Sigmoid colon (tissue), 7 donors: ENCODE data around the gene HEATR5A. TPM values are rescaled to one million over a fixed set of nuclear protein-coding genes. Genes with fewer than 3 reads are reported as not detected.

Source experiments
- DNase-seq: peaks from one replicate; pipeline ENCODE4 v3.0.0-alpha.2; 2019
- H3K27ac ChIP-seq, 4 donors: fragments of 200-600 bp; sonication (generic); one replicate each; pipeline ENCODE4 v1.5.1; 2016 to 2019; ENCODE audit warnings: mild to moderate bottlenecking in 1 of 4
- H3K27me3 ChIP-seq, 3 donors: fragments of 200-600 bp; sonication (generic); one replicate each; pipeline ENCODE4 v1.5.1; 2019; ENCODE audit warnings: mild to moderate bottlenecking in 1 of 3
- H3K36me3 ChIP-seq, 4 donors: fragments of 200-600 bp; sonication (generic); one replicate each; pipeline ENCODE4 v1.5.1; 2016 to 2019
- H3K4me1 ChIP-seq, 4 donors: fragments of 200-600 bp; sonication (generic); one replicate each; pipeline ENCODE4 v1.5.1; 2017 to 2019
- H3K4me3 ChIP-seq, 4 donors: fragments of 200-600 bp; sonication (generic); one replicate each; pipeline ENCODE4 v1.5.1; 2017 to 2019; ENCODE audit warnings: mild to moderate bottlenecking in 2 of 4, moderate library complexity in 1 of 4
- H3K9me3 ChIP-seq, 4 donors: fragments of 200-600 bp in 3 of 4; sonication (generic) in 3 of 4; one replicate each; pipeline versions ENCODE4 v1.5.1 to v1.6.1; 2013 to 2019
- CTCF ChIP-seq, 4 experiments: fragments of 450-650 bp in 3 of 4; fragments of 200-600 bp in 1 of 4; IDR thresholded peaks; one replicate each; pipeline ENCODE4 v1.5.1; 2016 to 2019; ENCODE audit warnings: antibody characterized with exemption in 4 of 4, mild to moderate bottlenecking in 3 of 4, moderate library complexity in 2 of 4
- EP300 ChIP-seq, 4 donors: sonication (generic); formaldehyde crosslinking; IDR thresholded peaks; one replicate each; pipeline ENCODE4 v1.6.1; 2017; ENCODE audit warnings: antibody characterized with exemption in 4 of 4
- POLR2A ChIP-seq, 2 donors: fragments of 450-650 bp; IDR thresholded peaks; one replicate each; pipeline ENCODE4 v1.6.1; 2016; ENCODE audit warnings: antibody characterized with exemption in 2 of 2, mild to moderate bottlenecking in 2 of 2, moderate library complexity in 2 of 2
- POLR2AphosphoS5 ChIP-seq, 4 donors: sonication (generic); formaldehyde crosslinking; IDR thresholded peaks; one replicate each; pipeline ENCODE4 v1.6.1; 2017; ENCODE audit warnings: antibody characterized with exemption in 4 of 4
- WGBS, 2 donors: extraction: QIAGEN DNeasy Blood & Tissue Kit; methylation state at CpG; one replicate each; pipeline ENCODE4 v1.1.7; 2013; 5-methylcytosine and 5-hydroxymethylcytosine counted together
- intact Hi-C: fragments of 100-400 bp; cut with DNase I; formaldehyde crosslinking; loops from one replicate; pipeline ENCODE4 v1.15.1; 2023
- polyA plus RNA-seq, 3 donors: library from polyadenylated mRNA; stranded (reverse); fragments of 200-250 nt; gene quantifications; one replicate each; pipeline ENCODE4 v1.2.3, GENCODE V29; 2013
- total RNA-seq, 4 donors: library from RNA; depleted of rRNA; stranded (reverse); fragments of >200 nt; gene quantifications; one replicate each; pipeline ENCODE4 v1.1.0, GENCODE V29; 2016
- donor health status: healthy with polysubstance abuse.
- donor health status: Bipolar disorder and iron deficiency.
- donor health status: healthy.

HEATR5A gene
- total and polyA plus RNA-seq, 7 donors: 9.3 to 41.9 (median 28.7) TPM

GRCh38 chr14:31341280-31341679 is 79.1 kb downstream of the HEATR5A start:
- Histone ChIP-seq H3K4me3 (no peak overlapping the region), H3K36me3 (peaks cover 0 to 57% (median 7%) of the 10 kb centered on the region in 4 donors), H3K9me3 (no peaks in the 10 kb centered on the region), H3K27me3 (no peaks in the 10 kb centered on the region), H3K27ac (no peak overlapping the region), H3K4me1 (no peaks in the 10 kb centered on the region)
- TF ChIP-seq EP300 (IDR thresholded peaks at IDR 0.05): no peak
- no peak for TF ChIP-seq CTCF (IDR thresholded peaks at IDR 0.05)
- TF ChIP-seq POLR2AphosphoS5 (IDR thresholded peaks at IDR 0.05): no peak
- no peak for TF ChIP-seq POLR2A (IDR thresholded peaks at IDR 0.05)
- WGBS, 2 donors: 93 to 98% methylated on average over 3 of the region's 3 CpGs
- no peak for DNase-seq
- intact Hi-C loops: no loop called here

- no peak for DNase-seq
- Histone ChIP-seq H3K27ac (no peak overlapping the region), H3K9me3 (no peaks in the 10 kb centered on the region), H3K27me3 (no peaks in the 10 kb centered on the region), H3K4me3 (no peak overlapping the region), H3K36me3 (peaks cover 0 to 51% (median 8%) of the 10 kb centered on the region in 4 donors), H3K4me1 (no peaks in the 10 kb centered on the region)
- 46 to 65% methylated on average over 5 of the region's 5 CpGs for WGBS, 2 donors
- intact Hi-C loops: no loop called here
- TF ChIP-seq CTCF (IDR thresholded peaks at IDR 0.05) (no peak), EP300 (IDR thresholded peaks at IDR 0.05) (no peak), POLR2A (IDR thresholded peaks at IDR 0.05) (no peak), POLR2AphosphoS5 (IDR thresholded peaks at IDR 0.05) (no peak)
Measured at GRCh38 chr14:31340297-31341063, 79.9 kb downstream of the HEATR5A start.

GRCh38 chr14:31339743-31340142 is 80.6 kb downstream of the HEATR5A start:
- intact Hi-C loops: no loop called here

GRCh38 chr14:31337331-31337730 is 83.0 kb downstream of the HEATR5A start:
- H3K36me3 ChIP-seq: peaks cover 0 to 53% (median 5%) of the 10 kb centered on the region in 4 donors
- H3K27me3 ChIP-seq: no peaks in the 10 kb centered on the region
- no peaks in the 10 kb centered on the region for H3K4me1 ChIP-seq
- TF ChIP-seq CTCF (IDR thresholded peaks at IDR 0.05) (no peak), POLR2AphosphoS5 (IDR thresholded peaks at IDR 0.05) (no peak), POLR2A (IDR thresholded peaks at IDR 0.05) (no peak), EP300 (IDR thresholded peaks at IDR 0.05) (no peak)
- no peak for DNase-seq
- intact Hi-C loops: no loop called here
- H3K4me3 ChIP-seq: no peak overlapping the region
- H3K9me3 ChIP-seq: no peaks in the 10 kb centered on the region
- H3K27ac ChIP-seq: no peak overlapping the region
- WGBS, 2 donors: 94 to 96% methylated on average over 2 of the region's 2 CpGs

More at GRCh38 chr14:31339743-31340142, 80.6 kb downstream of the HEATR5A start:
- Histone ChIP-seq H3K27ac (no peak overlapping the region), H3K4me1 (no peaks in the 10 kb centered on the region), H3K27me3 (no peaks in the 10 kb centered on the region), H3K36me3 (peaks cover 0 to 46% (median 8%) of the 10 kb centered on the region in 4 donors), H3K9me3 (no peaks in the 10 kb centered on the region), H3K4me3 (no peak overlapping the region)
- DNase-seq: no peak
- TF ChIP-seq POLR2AphosphoS5 (IDR thresholded peaks at IDR 0.05) (no peak), CTCF (IDR thresholded peaks at IDR 0.05) (no peak), EP300 (IDR thresholded peaks at IDR 0.05) (no peak), POLR2A (IDR thresholded peaks at IDR 0.05) (no peak)
